SK-N-SH (cell line): Measurements from ENCODE around the gene GRIN2A. TPM values are rescaled to one million over a fixed set of nuclear protein-coding genes. Genes with fewer than 3 reads are reported as not detected.

ENCODE experiments used
- CTCF ChIA-PET: fragments of 300-600, 350-600 bp; formaldehyde crosslinking; extraction: SDS; loops from one replicate; lab custom pipeline; 2021; lab: Yijun Ruan, JAX
- POLR2A ChIA-PET: fragments of 350-600 bp; sonication (Branson Sonifier 250); formaldehyde crosslinking; extraction: SDS; loops from one replicate; lab custom pipeline; 2020; ENCODE audit warnings: antibody characterized with exemption, inconsistent platforms; lab: Yijun Ruan, JAX
- DNase-seq: peaks from one replicate; pipeline ENCODE4 v3.0.0; 2012
- H2AFZ ChIP-seq: fragments of 200-600 bp; sonication (generic); 2 replicates; pipeline ENCODE4 v1.8.1; 2016; ENCODE audit warnings: antibody characterized with exemption, mild to moderate bottlenecking, low read depth
- H3F3A ChIP-seq: fragments of 200-600 bp; sonication (generic); replicated peaks from 2 replicates; pipeline ENCODE3; 2016; ENCODE audit warnings: antibody characterized with exemption, mild to moderate bottlenecking; ENCODE audit not compliant: insufficient read depth
- H3K27ac ChIP-seq, 2 experiments: fragments of 200-500 bp in 1 of 2; fragments of 200-600 bp in 1 of 2; sonication (Bioruptor generic) in 1 of 2; sonication (generic), shearing (Covaris generic) in 1 of 2; 2 replicates each; pipeline versions ENCODE4 v1.5.1 to v1.6.1; 2014 to 2016; ENCODE audit warnings: low read depth in 2 of 2, inconsistent platforms in 1 of 2, low read length in 1 of 2, mild to moderate bottlenecking in 1 of 2, mixed read lengths in 1 of 2
- H3K27me3 ChIP-seq: fragments of 200-600 bp; sonication (generic), shearing (Covaris generic); 2 replicates; pipeline ENCODE4 v1.6.1; 2016; ENCODE audit warnings: mixed run types; ENCODE audit not compliant: insufficient read depth
- H3K36me3 ChIP-seq, 2 experiments: fragments of 200-500 bp in 1 of 2; fragments of 200-600 bp in 1 of 2; sonication (Bioruptor generic) in 1 of 2; sonication (generic) in 1 of 2; replicated peaks in 1 of 2; 2 replicates each; pipeline versions ENCODE3 to v1.5.1; 2014 to 2016; ENCODE audit warnings: low read length in 1 of 2, mild to moderate bottlenecking in 1 of 2; ENCODE audit not compliant: insufficient read depth in 2 of 2, control insufficient read depth in 1 of 2
- H3K4me1 ChIP-seq, 2 experiments: fragments of 200-500 bp in 1 of 2; fragments of 200-600 bp in 1 of 2; sonication (Bioruptor generic) in 1 of 2; sonication (generic), shearing (Covaris generic) in 1 of 2; 2 replicates each; pipeline versions ENCODE4 v1.5.1 to v1.6.1; 2014 to 2016; ENCODE audit warnings: low read depth in 1 of 2, low read length in 1 of 2, mixed run types in 1 of 2; ENCODE audit not compliant: insufficient read depth in 2 of 2, control insufficient read depth in 1 of 2
- H3K4me2 ChIP-seq: fragments of 200-600 bp; sonication (generic), shearing (Covaris generic); 2 replicates; pipeline ENCODE4 v1.6.1; 2017; ENCODE audit warnings: mixed run types
- H3K4me3 ChIP-seq, 2 experiments: fragments of 200-500 bp in 1 of 2; fragments of 200-600 bp in 1 of 2; sonication (Bioruptor generic) in 1 of 2; sonication (generic), shearing (Covaris generic) in 1 of 2; 2 replicates each; pipeline versions ENCODE4 v1.5.1 to v1.8.1; 2014 to 2016; ENCODE audit warnings: low read depth in 2 of 2, inconsistent platforms in 1 of 2, low read length in 1 of 2, mild to moderate bottlenecking in 1 of 2, mixed read lengths in 1 of 2, moderate library complexity in 1 of 2
- H3K79me2 ChIP-seq: fragments of 200-600 bp; sonication (generic); 2 replicates; pipeline ENCODE4 v1.8.1; 2017; ENCODE audit warnings: mild to moderate bottlenecking; ENCODE audit not compliant: insufficient read depth
- H3K9ac ChIP-seq: fragments of 200-600 bp; sonication (generic); 2 replicates; pipeline ENCODE4 v1.6.1; 2017; ENCODE audit warnings: mixed run types
- H3K9me2 ChIP-seq: fragments of 200-600 bp; sonication (generic); 2 replicates; pipeline ENCODE4 v1.6.1; 2017; ENCODE audit warnings: mixed run types
- H3K9me3 ChIP-seq: fragments of 200-600 bp; sonication (generic); 2 replicates; pipeline ENCODE4 v1.6.1; 2017; ENCODE audit warnings: mixed run types, mild to moderate bottlenecking, moderate library complexity
- H4K20me1 ChIP-seq: fragments of 200-600 bp; sonication (generic); 2 replicates; pipeline ENCODE4 v1.6.1; 2017; ENCODE audit warnings: mild to moderate bottlenecking, mixed run types; ENCODE audit not compliant: insufficient read depth
- ELF1 ChIP-seq: IDR thresholded peaks from 2 replicates; pipeline ENCODE4 v1.4.0; 2012
- EP300 ChIP-seq, 2 experiments: IDR thresholded peaks; 2 replicates each; pipeline versions ENCODE4 v1.4.0 to v1.6.1; 2012; ENCODE audit warnings: borderline replicate concordance in 1 of 2, low read depth in 1 of 2, low read length in 1 of 2
- FOXJ3 ChIP-seq: sonication (generic); formaldehyde crosslinking; IDR thresholded peaks from 2 replicates; pipeline ENCODE4 v1.5.1; 2020; ENCODE audit warnings: mild to moderate bottlenecking, missing genetic modification reagents
- GATA2 ChIP-seq: sonication (generic); formaldehyde crosslinking; IDR thresholded peaks from 2 replicates; pipeline ENCODE4 v1.5.0; 2020; ENCODE audit warnings: mild to moderate bottlenecking, missing genetic modification reagents
- MXI1 ChIP-seq: IDR thresholded peaks from 2 replicates; pipeline ENCODE4 v1.6.1; 2012; ENCODE audit warnings: mild to moderate bottlenecking, low read depth, low read length, improper control_type of control experiment
- POLR2AphosphoS5 ChIP-seq: IDR thresholded peaks from 2 replicates; pipeline ENCODE4 v1.6.1; 2012; ENCODE audit warnings: low read depth, low read length
- RAD21 ChIP-seq: IDR thresholded peaks from 2 replicates; pipeline ENCODE4 v1.6.1; 2012; ENCODE audit warnings: mild to moderate bottlenecking, low read length
- REST ChIP-seq: IDR thresholded peaks from 2 replicates; pipeline ENCODE4 v1.6.1; 2012; ENCODE audit warnings: mild to moderate bottlenecking, low read depth, low read length, moderate library complexity
- RFX5 ChIP-seq: IDR thresholded peaks from 2 replicates; pipeline ENCODE4 v1.6.1; 2012; ENCODE audit warnings: mild to moderate bottlenecking, improper control_type of control experiment, low read length
- SIN3A ChIP-seq: IDR thresholded peaks from 2 replicates; pipeline ENCODE4 v1.6.1; 2012; ENCODE audit warnings: low read depth, mild to moderate bottlenecking, low read length, moderate library complexity, borderline replicate concordance
- TEAD4 ChIP-seq: IDR thresholded peaks from 2 replicates; pipeline ENCODE4 v1.4.0; 2012; ENCODE audit warnings: mild to moderate bottlenecking, borderline replicate concordance; ENCODE audit not compliant: insufficient read depth
- USF1 ChIP-seq: IDR thresholded peaks from 2 replicates; pipeline ENCODE4 v1.4.0; 2012; ENCODE audit warnings: low read depth, borderline replicate concordance
- YY1 ChIP-seq: IDR thresholded peaks from 2 replicates; pipeline ENCODE4 v1.4.0; 2012; ENCODE audit warnings: low read depth, mild to moderate bottlenecking
- WGBS: methylation state at CpG from one replicate; pipeline ENCODE4 v1.1.6; 2017; ENCODE audit warnings: low lambda C conversion rate; 5-methylcytosine and 5-hydroxymethylcytosine counted together
- polyA plus RNA-seq, 3 experiments: library from polyadenylated mRNA; depleted of rRNA; stranded (reverse); fragments of >200 nt; gene quantifications; 2 replicates each; pipeline ENCODE4 v1.2.3, GENCODE V29; 2012
- TF ChIP-seq, protein P1 (sequence below): fragments of 150-350 bp; IDR thresholded peaks from 2 replicates; pipeline ENCODE4 v1.6.1; 2017; ENCODE audit warnings: antibody characterized with exemption, low read length, low read depth, borderline replicate concordance
- TF ChIP-seq, protein P2 (sequence below): IDR thresholded peaks from 2 replicates; pipeline ENCODE4 v1.4.0; 2012; ENCODE audit warnings: low read depth, borderline replicate concordance

Gene GRIN2A
- polyA plus RNA-seq, 1 of the 3 experiments (the other 2 are of a cell fraction) = not detected

GRCh38 chr16:10150906-10151305 is 31.3 kb downstream of the GRIN2A start:
- H3K4me1 ChIP-seq = no peaks in the 10 kb centered on the region; a peak in 1 of 4 replicates
- no peaks in the 10 kb centered on the region for H3K79me2 ChIP-seq
- no peaks in the 10 kb centered on the region for H3K9me2 ChIP-seq
- no peaks in the 10 kb centered on the region for H3K9me3 ChIP-seq
- CTCF ChIA-PET = interaction anchor here (1.0 to 1.4 kb wide), 2 partner anchors 9 to 12 kb away, joined by 3 to 4 read pairs; no protein-coding TSS in a partner anchor
- no peak for DNase-seq
- no peak overlapping the region for H3K27ac ChIP-seq
- H3K4me2 ChIP-seq = no peak overlapping the region
- no peaks in the 10 kb centered on the region for H3F3A ChIP-seq
- TF ChIP-seq ELF1 (no peak), EP300 (IDR thresholded peaks at IDR 0.05; ENCODE audit: borderline replicate concordance in 1 of 2, low read depth in 1 of 2, low read length in 1 of 2) (no peak), GATA2 (CRISPR knock-in tag) (no peak), POLR2AphosphoS5 (no peak)
- TF ChIP-seq, protein P1, sequence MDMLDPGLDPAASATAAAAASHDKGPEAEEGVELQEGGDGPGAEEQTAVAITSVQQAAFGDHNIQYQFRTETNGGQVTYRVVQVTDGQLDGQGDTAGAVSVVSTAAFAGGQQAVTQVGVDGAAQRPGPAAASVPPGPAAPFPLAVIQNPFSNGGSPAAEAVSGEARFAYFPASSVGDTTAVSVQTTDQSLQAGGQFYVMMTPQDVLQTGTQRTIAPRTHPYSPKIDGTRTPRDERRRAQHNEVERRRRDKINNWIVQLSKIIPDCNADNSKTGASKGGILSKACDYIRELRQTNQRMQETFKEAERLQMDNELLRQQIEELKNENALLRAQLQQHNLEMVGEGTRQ = no peak
- TF ChIP-seq, protein P2, sequence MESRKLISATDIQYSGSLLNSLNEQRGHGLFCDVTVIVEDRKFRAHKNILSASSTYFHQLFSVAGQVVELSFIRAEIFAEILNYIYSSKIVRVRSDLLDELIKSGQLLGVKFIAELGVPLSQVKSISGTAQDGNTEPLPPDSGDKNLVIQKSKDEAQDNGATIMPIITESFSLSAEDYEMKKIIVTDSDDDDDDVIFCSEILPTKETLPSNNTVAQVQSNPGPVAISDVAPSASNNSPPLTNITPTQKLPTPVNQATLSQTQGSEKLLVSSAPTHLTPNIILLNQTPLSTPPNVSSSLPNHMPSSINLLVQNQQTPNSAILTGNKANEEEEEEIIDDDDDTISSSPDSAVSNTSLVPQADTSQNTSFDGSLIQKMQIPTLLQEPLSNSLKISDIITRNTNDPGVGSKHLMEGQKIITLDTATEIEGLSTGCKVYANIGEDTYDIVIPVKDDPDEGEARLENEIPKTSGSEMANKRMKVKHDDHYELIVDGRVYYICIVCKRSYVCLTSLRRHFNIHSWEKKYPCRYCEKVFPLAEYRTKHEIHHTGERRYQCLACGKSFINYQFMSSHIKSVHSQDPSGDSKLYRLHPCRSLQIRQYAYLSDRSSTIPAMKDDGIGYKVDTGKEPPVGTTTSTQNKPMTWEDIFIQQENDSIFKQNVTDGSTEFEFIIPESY = no peak
- H3K4me3 ChIP-seq = no peak overlapping the region
- no peaks in the 10 kb centered on the region for H3K36me3 ChIP-seq
- H2AFZ ChIP-seq = no peak overlapping the region
- no peaks in the 10 kb centered on the region for H3K27me3 ChIP-seq
- POLR2A ChIA-PET = no interaction called here
- no peak overlapping the region for H3K9ac ChIP-seq
- WGBS = 23% methylated on average over 4 of the region's 4 CpGs
- H4K20me1 ChIP-seq = no peaks in the 10 kb centered on the region

DNA sequence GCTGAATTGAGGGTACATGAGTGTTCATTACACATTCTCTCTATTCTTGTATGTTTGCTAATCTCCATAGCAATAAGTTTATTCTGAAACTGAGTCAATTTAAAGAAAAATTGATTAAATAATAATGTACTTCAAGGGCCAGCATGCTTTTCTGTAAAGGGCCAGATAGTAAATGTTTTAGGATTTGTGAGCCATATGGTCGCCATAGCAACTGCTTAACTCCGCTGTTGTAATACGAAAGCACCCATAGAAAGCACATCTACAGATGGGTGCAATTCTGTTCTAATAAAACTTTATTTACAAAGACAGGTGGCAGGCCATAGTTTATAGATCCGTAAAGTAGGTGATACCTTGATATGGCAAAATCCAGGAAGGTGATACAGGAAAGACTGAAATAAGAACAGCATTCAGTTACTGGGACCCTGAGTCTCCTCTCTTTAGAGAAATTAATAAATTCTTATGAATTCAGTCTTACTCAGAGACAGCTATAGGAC is 36.6 kb downstream of the GRIN2A start:
- Histone ChIP-seq H3K9me2 (no peaks in the 10 kb centered on the region), H3K27ac (no peak overlapping the region), H3K36me3 (no peaks in the 10 kb centered on the region), H3K4me2 (no peak overlapping the region), H3K27me3 (no peaks in the 10 kb centered on the region), H3F3A (no peaks in the 10 kb centered on the region), H2AFZ (no peak overlapping the region), H4K20me1 (no peaks in the 10 kb centered on the region), H3K4me1 (no peaks in the 10 kb centered on the region), H3K4me3 (no peak overlapping the region), H3K79me2 (no peaks in the 10 kb centered on the region), H3K9ac (no peak overlapping the region), H3K9me3 (no peaks in the 10 kb centered on the region)
- DNase-seq = no peak
- POLR2A ChIA-PET = no interaction called here
- CTCF ChIA-PET = no interaction called here
- WGBS = 32% methylated on average over 4 of the region's 4 CpGs
- TF ChIP-seq MXI1 (no peak), SIN3A (no peak), RAD21 (no peak), USF1 (no peak), REST (no peak), ELF1 (no peak), POLR2AphosphoS5 (no peak), RFX5 (no peak), TEAD4 (no peak), YY1 (no peak), FOXJ3 (CRISPR knock-in tag) (no peak)
- TF ChIP-seq, protein P2 = no peak
- TF ChIP-seq, protein P1 = no peak
